Measurements from ENCODE around the gene HOXA9.

DNA sequence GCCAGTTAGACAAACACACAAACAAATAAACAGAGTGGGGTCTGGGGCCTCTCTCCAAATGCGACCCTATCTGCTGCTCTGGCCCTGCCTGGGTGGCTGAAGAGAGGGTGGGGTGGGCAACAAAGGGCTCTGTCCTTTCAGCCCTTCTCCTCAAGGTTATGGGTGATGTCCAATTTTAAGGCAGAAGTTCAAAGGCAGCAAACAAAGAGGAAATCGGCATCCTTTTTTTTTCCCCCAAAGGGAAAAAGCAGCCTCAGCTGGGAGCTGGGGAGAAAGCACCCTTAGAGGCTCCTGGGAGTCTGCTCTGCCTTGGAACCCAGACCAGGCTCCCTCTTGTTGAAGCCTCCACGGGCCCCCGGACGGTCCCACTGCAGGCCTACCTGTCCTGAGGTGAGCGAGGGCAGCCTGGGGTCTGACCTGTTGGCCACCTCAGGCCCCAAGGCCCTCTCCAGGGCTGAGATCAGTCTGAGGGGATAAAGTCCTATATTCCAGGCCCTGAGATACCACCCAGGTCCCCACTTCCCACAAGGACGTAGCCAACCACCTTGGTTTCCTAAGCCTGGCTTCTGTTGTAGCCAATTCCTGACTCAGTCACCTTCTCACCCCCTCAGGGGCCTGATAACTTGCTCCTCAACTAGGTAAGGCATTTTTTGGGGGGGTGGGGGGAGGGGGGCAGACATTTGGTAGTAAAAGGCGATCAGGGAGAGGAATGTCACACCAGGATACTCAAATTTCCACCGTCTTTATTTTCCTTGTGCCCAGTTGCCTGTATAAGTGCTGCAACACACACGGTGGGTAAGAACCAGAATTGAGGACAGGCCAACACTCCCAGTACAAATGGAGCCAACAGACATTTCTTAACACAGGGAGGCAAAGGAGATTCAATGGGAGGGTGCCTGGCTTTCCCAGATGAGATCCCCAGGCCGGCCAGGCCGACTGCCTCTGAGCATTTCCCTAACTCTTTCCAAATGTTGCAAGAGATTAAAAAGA lies 15.4 kb upstream of the HOXA9 start:
- TF ChIP-seq, protein P1, sequence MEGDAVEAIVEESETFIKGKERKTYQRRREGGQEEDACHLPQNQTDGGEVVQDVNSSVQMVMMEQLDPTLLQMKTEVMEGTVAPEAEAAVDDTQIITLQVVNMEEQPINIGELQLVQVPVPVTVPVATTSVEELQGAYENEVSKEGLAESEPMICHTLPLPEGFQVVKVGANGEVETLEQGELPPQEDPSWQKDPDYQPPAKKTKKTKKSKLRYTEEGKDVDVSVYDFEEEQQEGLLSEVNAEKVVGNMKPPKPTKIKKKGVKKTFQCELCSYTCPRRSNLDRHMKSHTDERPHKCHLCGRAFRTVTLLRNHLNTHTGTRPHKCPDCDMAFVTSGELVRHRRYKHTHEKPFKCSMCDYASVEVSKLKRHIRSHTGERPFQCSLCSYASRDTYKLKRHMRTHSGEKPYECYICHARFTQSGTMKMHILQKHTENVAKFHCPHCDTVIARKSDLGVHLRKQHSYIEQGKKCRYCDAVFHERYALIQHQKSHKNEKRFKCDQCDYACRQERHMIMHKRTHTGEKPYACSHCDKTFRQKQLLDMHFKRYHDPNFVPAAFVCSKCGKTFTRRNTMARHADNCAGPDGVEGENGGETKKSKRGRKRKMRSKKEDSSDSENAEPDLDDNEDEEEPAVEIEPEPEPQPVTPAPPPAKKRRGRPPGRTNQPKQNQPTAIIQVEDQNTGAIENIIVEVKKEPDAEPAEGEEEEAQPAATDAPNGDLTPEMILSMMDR (conservative IDR thresholded peaks at IDR 0.05; ENCODE audit: low read depth, low read length): no peak
- TF ChIP-seq POLR2A (IDR thresholded peaks at IDR 0.05; ENCODE audit: low read depth, low read length): no peak
- TF ChIP-seq RCOR1 (IDR thresholded peaks at IDR 0.05; ENCODE audit: insufficient replicate concordance, low read length): no peak
- no peak for TF ChIP-seq FOS (IDR thresholded peaks at IDR 0.05; ENCODE audit: low read depth, low read length)
- no peak for TF ChIP-seq MXI1 (IDR thresholded peaks at IDR 0.05; ENCODE audit: borderline replicate concordance, low read depth, low read length)
- TF ChIP-seq RAD21 (IDR thresholded peaks at IDR 0.05; ENCODE audit: low read length): no peak
- TF ChIP-seq CHD1 (IDR thresholded peaks at IDR 0.05; ENCODE audit: low read depth, low read length): no peak
- TF ChIP-seq, protein P2, sequence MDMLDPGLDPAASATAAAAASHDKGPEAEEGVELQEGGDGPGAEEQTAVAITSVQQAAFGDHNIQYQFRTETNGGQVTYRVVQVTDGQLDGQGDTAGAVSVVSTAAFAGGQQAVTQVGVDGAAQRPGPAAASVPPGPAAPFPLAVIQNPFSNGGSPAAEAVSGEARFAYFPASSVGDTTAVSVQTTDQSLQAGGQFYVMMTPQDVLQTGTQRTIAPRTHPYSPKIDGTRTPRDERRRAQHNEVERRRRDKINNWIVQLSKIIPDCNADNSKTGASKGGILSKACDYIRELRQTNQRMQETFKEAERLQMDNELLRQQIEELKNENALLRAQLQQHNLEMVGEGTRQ (IDR thresholded peaks at IDR 0.05; ENCODE audit: low read depth, low read length): no peak

Measured in IMR-90 (cell line).